ENCODE results near the gene DAB1.

Gene DAB1

GRCh38 chr1:57311411-57311810 is 112.4 kb downstream of the DAB1 start:
- DNase-seq, result no peak

GRCh38 chr1:57311006-57311405 is 112.9 kb downstream of the DAB1 start:
- DNase-seq, result no peak

GRCh38 chr1:57309630-57310029 is 114.2 kb downstream of the DAB1 start:
- DNase-seq, result no peak

DNA sequence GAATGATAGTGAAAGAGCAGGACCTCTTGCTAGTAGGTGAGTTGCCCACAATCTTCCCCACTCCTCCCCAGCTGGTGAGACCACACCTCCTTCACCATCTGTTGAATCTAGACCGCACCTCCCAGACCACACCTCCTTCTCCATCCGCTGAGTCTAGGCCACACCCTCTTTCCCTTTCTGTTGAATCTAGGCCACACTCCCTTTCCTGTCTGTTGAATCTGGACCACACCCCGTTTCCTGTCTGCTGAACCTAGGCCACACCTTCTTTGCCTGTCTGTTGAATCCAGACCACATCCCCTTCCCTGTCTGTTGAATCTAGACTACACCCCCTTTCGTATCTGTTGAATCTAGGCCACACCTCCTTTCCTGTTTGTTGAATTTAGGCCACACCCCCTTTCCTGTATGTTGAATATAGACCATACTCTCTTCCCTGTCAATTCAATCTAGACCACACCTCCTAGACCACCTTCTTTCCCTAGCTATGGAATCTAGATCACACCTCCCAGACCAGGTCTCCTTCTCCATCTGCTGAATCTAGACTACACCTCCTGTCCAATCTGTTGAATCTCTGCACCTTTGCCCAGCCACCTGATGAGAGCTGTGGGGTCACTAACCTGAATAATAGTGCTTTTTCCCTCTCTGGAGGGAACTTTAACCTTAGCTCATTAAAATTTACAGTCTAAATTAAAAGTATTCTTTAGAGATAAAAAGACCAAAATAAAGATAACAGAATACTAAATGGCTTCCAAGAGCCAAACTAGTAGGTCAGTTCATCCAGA is 116.3 kb downstream of the DAB1 start:
- peak in 1 of 3 experiments; percentile 3 for DNase-seq

- no peak for DNase-seq
These were observed 119.3 kb downstream of the DAB1 start for GRCh38 chr1:57304591-57304990.

GRCh38 chr1:57302812-57303596 is 120.9 kb downstream of the DAB1 start:
- DNase-seq, result no peak

DNA sequence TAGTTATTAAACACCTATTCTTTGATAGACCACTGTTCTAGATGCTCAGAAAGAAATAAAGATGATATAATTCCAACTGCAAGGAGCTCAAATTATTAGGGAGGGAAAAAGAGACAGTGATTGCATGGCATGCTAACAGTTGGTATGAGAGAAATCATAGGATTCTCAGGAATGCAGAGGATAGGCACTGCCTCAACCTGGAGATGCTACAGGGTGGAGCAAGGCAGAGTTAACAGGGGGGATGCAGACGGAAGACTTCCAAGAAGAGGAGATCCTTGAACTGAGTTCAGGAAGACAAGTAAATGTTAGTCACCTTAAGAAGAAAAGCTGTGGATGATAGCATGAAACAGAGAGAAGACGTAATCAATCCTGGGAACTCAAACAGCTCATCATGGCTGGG is 123.7 kb downstream of the DAB1 start:
- no peak for DNase-seq

DNA sequence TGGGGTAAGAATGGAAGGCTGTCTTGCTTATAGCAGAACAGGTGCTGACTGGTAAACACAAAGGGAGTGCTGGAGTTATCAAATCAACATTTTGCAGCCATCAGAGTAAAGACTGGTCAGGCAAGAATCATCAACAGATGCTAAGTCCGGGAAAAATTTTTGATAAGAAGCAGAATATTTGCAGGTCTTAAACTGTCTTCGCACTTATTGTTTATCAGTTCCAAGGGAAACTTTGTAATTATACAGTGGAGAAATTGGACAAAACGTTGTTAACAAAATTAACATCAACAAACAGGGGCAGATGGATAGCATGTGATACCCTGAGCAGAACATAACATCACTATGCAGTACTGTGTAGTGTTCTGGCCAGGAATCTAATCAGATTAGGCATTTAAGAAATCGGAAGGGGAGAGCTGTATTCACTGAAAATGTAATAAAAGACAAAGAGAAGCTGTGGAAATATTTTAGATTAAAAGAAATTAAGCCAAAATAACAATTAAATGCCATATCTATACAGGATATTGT is 127.1 kb downstream of the DAB1 start:
- DNase-seq, result no peak

DNA sequence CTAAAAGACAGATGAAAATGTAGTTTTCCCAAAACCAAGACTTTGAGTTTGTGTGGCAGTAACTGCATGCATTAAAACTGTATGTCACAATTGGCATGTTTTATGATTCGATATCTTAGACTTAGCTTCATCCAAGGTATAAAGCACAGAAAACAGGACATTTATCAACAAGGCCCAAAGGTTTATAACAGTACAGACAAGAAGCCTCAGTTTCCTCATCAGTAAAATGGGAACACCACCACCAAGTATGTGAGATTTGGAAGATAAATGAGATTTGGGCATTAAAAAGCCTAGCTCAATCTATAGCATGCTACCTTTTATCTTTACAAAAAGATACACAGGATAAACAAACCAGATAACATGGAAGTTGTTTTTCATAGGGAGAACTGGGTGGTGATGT is 128.5 kb downstream of the DAB1 start:
- no peak for DNase-seq

GRCh38 chr1:57294177-57294576 is 129.7 kb downstream of the DAB1 start:
- DNase-seq, result no peak

- DNase-seq, result no peak
These were observed 130.6 kb downstream of the DAB1 start for GRCh38 chr1:57293214-57293613.

DNA sequence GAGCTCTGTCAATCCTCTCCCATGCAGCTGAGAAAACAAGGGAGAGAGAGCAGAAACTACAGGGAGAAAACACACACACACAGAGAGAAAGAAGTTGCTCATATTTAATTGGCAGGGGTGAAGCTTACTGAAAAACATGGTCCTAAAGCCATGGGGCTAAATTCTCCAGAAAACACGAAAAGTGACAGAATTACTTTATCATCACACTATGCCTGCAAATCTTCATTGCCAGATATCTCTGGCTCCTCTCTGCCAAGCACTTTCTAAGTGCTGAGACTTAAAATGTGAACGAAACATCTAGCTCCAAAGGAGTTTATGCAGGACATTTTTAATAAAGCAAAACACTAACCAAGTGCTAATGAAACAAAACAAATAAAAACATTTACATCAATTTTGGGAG is 134.1 kb downstream of the DAB1 start:
- DNase-seq, result no peak

GRCh38 chr1:57285992-57286391 is 137.9 kb downstream of the DAB1 start:
- DNase-seq, result no peak

GRCh38 chr1:57282411-57282810 is 141.4 kb downstream of the DAB1 start:
- DNase-seq, result no peak

DNA sequence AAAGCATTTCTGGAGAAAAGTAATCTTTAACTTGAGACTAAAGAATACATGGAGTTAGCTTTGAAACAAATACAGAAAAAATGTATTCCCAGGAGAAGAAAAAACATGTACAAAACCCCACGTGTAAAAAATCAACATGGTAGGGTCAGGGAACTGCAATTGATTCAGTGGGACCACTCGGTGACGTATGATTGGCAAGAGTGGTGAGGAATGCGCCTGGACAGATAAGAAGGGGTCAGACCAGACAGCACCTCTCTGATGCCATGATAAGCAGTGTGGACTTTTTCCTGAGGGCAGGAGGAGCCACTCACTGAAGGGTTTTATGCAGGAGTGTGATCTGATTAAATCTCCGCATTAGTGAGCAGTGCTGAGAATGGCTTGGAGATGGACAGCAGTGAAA is 142.5 kb downstream of the DAB1 start:
- no peak for DNase-seq

DNA sequence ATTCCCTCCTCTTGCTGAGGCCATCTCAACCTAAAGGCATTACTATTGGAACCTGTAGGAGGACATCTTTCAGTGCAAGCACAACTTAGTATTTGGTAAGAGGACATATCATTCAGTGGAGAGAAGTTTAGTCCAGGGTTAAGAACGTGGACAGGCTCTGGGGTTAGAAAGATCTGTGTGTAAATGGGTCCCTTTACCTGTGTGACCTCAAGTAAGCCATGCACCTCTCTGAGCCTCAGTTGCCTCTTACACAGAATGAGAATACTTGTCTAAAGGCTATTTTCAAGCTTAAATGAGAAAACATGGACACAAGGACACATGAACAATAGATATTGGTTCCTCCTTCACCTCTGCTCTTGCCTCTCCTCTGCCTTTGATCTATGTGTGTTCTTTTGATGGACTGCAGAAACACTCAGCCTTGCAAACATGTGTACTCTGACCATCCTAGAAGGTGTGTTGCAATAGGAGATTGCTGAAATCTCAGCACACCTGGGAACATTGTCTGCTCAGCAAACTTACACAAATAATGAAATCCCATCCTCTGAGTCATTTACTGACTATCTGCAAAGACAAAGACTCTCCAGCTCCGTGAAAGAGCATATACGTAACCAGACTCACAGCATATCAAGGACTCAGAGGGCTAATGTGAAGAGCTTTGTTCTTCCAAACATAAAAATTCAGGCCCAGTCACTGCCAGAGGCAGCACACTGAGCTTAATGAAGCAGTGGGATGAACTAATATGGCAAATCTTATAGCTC is 143.8 kb downstream of the DAB1 start:
- no peak for DNase-seq

GRCh38 chr1:57278558-57278957 is 145.3 kb downstream of the DAB1 start:
- DNase-seq, result no peak

- no peak for DNase-seq
These were observed 146.2 kb downstream of the DAB1 start for GRCh38 chr1:57277681-57278080.

- DNase-seq, result no peak
These were observed 146.9 kb downstream of the DAB1 start for GRCh38 chr1:57276918-57277317.

DNA sequence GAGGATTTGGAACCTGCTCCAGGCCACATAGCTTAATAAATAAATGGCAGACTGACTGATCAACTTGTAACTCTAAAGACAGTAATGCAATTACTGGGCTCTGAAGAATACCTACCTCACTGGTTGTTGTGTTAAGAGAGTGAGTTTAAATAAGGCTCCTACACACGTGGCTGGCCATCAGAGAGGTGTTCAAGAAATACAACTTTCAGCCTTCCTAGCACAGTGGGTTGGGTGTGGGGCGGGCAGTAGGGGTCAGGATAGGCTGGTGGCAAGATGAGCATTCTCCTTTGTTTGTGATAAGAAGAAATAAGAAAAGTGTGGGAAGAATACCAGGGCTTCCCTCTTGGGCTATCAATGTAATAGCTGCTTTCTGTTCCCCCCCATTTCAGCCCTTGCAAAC is 151.3 kb downstream of the DAB1 start:
- DNase-seq, result no peak

DNA sequence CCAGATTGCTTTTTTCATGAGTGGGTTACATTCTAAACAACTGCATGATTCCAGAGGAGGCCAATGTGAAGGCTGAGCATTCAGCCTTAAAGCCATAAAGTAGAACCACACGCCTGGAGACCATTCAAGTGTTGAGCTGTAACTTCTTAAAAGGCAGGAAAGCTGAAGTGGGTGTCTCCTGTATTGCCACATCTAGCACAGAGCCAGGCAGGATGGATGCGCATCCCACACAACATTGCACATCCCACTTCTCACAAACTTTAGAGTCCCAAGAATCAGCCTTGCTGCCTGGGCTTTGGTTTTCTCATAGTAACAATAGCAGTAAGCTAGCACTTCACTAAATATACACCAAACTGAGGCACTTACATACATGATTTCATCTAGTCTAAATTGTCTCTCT is 151.7 kb downstream of the DAB1 start:
- no peak for DNase-seq

- DNase-seq, result no peak
These were observed 152.7 kb downstream of the DAB1 start for GRCh38 chr1:57270927-57271698.
